GM21381 (cell line): ENCODE measurements around the gene ACSBG1.

Experiments
- ATAC-seq: cut with Tn5 transposase; IDR thresholded peaks from one replicate; pipeline ENCODE4 v1.9.1; 2021; ENCODE audit warnings: mild to moderate bottlenecking, moderate library complexity; ENCODE audit not compliant: unreplicated experiment

ACSBG1 gene

GRCh38 chr15:78133801-78134200 is 100.6 kb downstream of the ACSBG1 start:
- no peak for ATAC-seq

GRCh38 chr15:78131295-78132061 is 102.9 kb downstream of the ACSBG1 start, which contains the start of gene CIB2:
Gene CIB2, minus strand, starts transcription at chr15:78131445. Its CDS starts 230 bp downstream, at chr15:78131215.
- ATAC-seq = peak; percentile 89

DNA sequence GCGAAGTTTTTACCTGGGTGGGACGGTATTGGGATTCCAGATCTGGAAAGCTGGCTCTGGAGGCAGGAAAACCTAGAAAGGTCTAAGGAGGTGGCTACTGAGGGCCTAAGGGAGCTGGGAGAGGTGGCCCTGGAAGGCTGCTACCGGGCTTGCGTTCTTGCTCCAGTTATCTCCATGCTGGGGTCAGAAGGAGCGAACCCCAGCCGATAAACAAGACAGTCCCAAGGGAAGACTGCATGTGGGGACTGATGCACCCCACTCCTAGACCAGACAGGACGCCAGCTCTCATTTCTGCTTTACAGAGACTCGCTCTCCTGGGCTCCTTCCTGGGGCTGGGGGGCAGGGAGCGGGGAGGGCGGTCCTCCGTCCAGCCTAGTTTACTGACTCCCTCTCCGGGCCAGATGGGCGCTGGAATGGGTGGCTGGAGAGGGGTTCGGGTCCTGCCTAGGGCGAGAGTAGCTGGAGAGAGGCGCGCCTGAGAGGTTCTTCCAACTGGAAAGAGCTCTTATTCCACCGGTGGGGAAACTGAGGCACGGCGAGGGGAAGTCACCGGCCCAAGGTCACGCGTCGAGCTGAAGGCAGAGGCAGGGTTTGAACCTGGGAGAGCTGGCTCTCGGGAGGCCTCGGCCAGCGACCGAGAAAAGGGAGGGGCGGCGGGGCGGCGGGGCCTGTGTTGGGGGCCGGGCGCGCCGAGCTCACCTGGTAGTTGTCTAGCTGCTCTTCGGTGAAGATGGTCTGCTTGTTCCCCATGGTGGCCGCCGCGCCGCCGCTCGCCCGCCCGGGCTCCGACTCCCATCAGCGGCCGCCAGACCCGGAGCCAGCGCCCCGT is 103.7 kb downstream of the ACSBG1 start:
- peak; percentile 49 for ATAC-seq

DNA sequence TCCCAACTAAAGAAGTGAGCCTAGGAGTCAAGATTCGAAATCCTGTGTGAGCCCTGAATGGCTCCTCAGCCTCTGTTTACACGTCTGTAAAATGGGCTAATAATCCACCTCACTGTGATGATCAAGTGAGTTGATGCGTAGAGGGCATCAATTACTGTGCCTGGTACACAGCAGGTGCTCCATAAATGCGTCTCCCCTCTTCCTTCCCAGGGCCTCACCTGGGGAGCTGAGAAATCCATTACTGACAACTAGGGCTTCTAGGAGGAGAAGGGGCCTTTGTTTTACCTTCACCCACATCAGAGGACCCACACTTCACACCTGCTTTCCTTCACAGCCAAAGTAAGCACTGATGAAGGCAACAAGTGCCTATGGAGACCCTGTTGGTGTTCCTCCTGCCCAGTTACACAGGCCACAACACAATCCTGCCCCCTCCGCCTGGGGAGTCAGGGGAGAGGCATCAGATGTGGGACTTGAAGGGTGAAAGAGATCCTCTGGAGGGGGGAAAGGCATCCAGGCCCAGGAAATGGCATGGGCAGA is 104.5 kb downstream of the ACSBG1 start:
- ATAC-seq = no peak

GRCh38 chr15:78129077-78129750 is 105.2 kb downstream of the ACSBG1 start:
- ATAC-seq = no peak

DNA sequence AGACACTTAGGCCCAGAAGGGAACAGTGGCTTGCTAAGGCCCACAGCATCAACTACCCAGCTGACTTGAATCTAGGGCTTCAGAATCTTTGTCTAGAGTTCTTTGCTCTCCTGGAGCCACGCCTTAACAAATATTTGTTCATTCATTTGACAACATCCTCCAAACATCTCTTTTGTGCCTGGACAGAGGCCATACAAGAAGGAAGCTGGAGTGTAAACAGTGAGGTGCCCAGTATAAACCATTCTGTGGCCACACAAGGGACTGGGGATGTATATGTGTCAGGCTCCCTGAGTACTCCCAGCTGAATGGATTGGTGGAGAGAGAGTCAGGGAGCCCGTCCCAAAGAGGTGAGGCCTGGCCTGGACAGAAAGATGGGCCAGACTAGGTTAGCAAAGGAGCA is 106.5 kb downstream of the ACSBG1 start:
- no peak for ATAC-seq

DNA sequence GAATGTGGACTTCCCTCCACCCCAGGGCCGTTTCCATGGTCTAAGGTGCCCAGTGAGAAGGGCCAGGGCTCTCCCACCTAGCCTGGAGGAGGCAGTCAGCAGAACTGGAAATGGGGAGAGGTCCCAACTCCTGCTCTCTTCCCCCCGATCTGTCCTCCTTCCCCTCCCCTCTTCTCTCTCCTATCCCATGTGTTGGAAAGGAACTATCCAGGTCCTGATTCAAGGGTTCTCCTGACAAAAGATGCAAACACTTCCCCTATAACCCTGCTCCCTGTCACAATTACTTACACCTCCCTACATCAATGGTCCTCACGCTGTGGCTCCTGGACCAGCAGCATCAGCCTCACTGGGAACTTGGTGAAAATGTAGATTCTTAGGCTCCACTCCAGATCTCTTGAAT is 109.1 kb downstream of the ACSBG1 start:
- no peak for ATAC-seq

DNA sequence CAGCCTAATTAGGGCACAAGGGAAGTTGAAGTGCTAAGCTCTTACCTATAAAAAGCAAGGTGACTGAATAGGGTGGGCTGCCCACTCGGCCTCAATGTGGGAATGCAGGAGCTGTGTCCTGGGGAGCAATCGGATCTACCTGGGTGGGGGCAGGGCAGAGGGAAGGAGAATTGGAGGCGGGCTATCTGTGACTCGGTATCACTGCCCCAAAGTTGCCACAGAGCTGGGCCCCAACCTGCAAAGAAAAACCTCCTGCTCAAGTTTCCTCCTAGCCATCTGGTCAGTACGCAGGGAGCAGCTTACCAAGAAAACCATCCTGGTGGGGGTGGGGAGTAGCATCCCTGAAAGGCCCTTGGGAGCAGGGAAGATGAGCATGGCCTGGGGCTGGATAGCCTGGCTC is 113.8 kb downstream of the ACSBG1 start:
- ATAC-seq = no peak
